HG03558 (cell line): ENCODE data around the gene CAV3.

Source experiments
- ATAC-seq: cut with Tn5 transposase; IDR thresholded peaks from one replicate; pipeline ENCODE4 v1.9.1; 2021; ENCODE audit warnings: moderate number of reproducible peaks; ENCODE audit not compliant: unreplicated experiment; ENCODE audit errors: extremely low read depth

The CAV3 gene

GRCh38 chr3:8734137-8734878 is 706 bp downstream of the CAV3 start:
- ATAC-seq = no peak

- no peak for ATAC-seq
Measured at GRCh38 chr3:8734908-8735307, 1.3 kb downstream of the CAV3 start.

- ATAC-seq = no peak
Measured at GRCh38 chr3:8736436-8736835, 2.8 kb downstream of the CAV3 start.

GRCh38 chr3:8737301-8737700 is 3.7 kb downstream of the CAV3 start:
- no peak for ATAC-seq

GRCh38 chr3:8737823-8738222 is 4.2 kb downstream of the CAV3 start:
- ATAC-seq = no peak

- ATAC-seq = no peak
Measured at GRCh38 chr3:8738639-8739038, 5.0 kb downstream of the CAV3 start.

GRCh38 chr3:8739757-8740504 is 6.3 kb downstream of the CAV3 start:
- no peak for ATAC-seq

GRCh38 chr3:8741581-8742261 is 8.1 kb downstream of the CAV3 start:
- no peak for ATAC-seq

GRCh38 chr3:8743021-8743601 is 9.5 kb downstream of the CAV3 start:
- no peak for ATAC-seq

GRCh38 chr3:8743911-8744310 is 10.3 kb downstream of the CAV3 start:
- ATAC-seq = no peak

GRCh38 chr3:8745619-8746370 is 12.2 kb downstream of the CAV3 start:
- no peak for ATAC-seq

GRCh38 chr3:8746780-8747345 is 13.3 kb downstream of the CAV3 start:
- no peak for ATAC-seq

GRCh38 chr3:8749316-8749715 is 15.7 kb downstream of the CAV3 start:
- ATAC-seq = no peak

GRCh38 chr3:8752832-8753231 is 19.2 kb downstream of the CAV3 start:
- ATAC-seq = no peak

- ATAC-seq = no peak
Measured at GRCh38 chr3:8755097-8755496, 21.5 kb downstream of the CAV3 start.

GRCh38 chr3:8755564-8756237 is 22.1 kb downstream of the CAV3 start:
- no peak for ATAC-seq

- no peak for ATAC-seq
Measured at GRCh38 chr3:8756671-8757070, 23.1 kb downstream of the CAV3 start.

GRCh38 chr3:8757551-8758518 is 24.2 kb downstream of the CAV3 start:
- ATAC-seq = no peak
